GM18870 (cell line): Measurements from ENCODE around the gene PIK3R6.

Experiments
- ATAC-seq: cut with Tn5 transposase; IDR thresholded peaks from one replicate; pipeline ENCODE4 v1.9.1; 2021; ENCODE audit warnings: moderate library complexity; ENCODE audit not compliant: unreplicated experiment

The PIK3R6 gene

GRCh38 chr17:8754890-8755289 lies 112.6 kb downstream of the PIK3R6 start:
- no peak for ATAC-seq

- no peak for ATAC-seq
Observed at GRCh38 chr17:8753976-8754440, 113.5 kb downstream of the PIK3R6 start.

GRCh38 chr17:8753136-8753975 lies 114.1 kb downstream of the PIK3R6 start:
- ATAC-seq = no peak
